GM18526 (cell line): ENCODE data around the gene CCDC188.

Source experiments
- POLR2A ChIP-seq: IDR thresholded peaks from 3 replicates; pipeline ENCODE4 v1.6.1; 2011; ENCODE audit not compliant: insufficient read length; ENCODE audit errors: extremely low read depth

The CCDC188 gene

DNA sequence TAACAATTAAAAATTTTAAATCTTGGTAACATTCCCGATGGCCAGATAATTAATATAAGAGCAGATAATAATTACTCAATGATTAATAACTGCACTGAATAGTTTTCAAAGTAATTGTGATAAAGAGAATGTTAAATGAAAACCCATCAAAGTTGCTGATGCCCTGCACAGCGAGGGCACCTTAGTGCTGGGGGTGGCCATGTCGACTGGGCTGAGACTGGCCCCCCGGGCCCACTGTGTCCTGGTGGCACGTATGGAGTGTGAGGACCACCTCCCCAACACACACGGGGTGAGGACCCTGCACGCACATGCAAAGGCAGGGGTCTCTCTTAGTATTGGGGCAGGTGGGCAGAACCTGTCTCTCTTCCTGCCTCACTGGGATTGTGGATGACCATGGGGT, 15.1 kb upstream of the CCDC188 start:
- TF ChIP-seq POLR2A = no peak

DNA sequence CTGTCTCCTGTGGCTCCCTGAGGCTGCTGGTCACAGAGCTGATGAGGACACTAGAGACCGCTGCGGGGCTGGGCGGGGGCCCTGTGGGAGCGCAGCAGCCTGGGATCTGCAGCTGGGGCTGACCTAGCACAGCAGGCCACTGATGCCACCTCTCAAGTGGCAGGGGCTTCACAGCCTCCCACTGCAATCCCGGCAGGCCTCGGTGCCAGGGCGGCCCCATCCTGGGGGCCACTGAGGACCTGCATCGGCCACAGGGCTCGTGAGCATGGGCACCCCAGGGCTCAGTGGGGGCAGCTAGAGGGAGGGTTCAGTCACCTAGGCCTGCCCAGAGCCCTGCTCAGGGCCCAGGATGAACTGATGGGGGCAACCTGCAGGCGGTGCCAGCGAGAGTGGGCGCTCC, 14.6 kb upstream of the CCDC188 start:
- TF ChIP-seq POLR2A = no peak

DNA sequence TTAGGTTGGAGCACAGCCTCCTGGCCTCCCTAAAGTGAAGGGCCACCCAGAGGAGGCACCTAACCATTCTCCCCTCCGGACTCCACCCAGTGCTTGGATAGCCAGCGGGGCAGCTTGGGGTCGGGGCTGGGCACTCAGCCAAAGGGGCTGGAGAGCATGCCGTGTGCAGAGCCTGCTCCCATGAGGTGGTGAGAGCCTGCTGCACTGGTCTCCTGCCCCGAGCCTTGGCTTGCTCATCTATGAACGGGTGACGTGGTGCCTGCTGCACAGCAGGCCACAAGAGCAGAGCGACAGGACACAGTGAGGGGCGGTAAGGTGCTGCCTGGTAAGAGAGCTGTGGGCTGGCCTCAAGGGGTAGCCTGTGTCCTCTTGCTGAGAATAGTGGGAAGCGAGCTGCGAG, 14.0 kb upstream of the CCDC188 start:
- TF ChIP-seq POLR2A = no peak

DNA sequence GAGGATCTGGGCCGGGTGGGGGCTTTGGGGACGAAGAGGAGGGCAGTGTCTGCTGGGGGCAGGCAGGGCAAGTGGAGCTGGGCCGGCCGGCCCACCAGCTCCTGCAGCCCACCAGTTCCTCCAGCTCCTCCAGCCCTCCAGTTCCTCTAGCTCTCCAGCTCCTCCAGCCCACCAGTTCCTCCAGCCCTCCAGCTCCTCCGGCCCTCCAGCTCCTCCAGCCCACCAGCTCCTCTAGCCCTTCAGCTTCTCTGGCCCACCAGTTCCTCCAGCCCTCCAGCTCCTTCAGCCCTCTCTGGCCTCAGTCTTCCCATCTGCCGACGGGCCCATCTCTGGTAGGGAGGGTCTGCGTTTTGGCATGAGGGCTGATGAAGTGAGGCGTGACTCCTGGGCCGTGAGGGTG, 9.2 kb upstream of the CCDC188 start:
- no peak for TF ChIP-seq POLR2A

DNA sequence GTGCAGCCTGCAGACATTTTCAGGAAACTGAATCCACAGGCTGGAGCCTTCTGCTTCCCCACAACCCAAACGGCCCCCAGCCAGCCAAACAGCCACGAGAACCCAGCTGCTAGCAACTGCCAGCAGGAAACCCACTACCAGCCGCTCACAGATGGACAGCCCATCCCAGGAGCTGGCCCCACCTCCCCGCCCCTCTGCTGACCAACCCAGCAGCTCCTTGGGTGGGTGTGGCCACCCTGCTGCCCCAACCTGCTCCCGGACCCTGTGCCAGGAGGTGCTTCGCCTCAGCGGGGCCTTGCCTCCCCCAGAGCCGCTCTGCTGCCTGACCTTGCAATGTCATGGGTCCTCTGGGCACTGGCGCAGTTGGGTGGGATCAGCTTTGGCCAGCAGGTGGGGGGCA, 8.2 kb upstream of the CCDC188 start:
- no peak for TF ChIP-seq POLR2A

DNA sequence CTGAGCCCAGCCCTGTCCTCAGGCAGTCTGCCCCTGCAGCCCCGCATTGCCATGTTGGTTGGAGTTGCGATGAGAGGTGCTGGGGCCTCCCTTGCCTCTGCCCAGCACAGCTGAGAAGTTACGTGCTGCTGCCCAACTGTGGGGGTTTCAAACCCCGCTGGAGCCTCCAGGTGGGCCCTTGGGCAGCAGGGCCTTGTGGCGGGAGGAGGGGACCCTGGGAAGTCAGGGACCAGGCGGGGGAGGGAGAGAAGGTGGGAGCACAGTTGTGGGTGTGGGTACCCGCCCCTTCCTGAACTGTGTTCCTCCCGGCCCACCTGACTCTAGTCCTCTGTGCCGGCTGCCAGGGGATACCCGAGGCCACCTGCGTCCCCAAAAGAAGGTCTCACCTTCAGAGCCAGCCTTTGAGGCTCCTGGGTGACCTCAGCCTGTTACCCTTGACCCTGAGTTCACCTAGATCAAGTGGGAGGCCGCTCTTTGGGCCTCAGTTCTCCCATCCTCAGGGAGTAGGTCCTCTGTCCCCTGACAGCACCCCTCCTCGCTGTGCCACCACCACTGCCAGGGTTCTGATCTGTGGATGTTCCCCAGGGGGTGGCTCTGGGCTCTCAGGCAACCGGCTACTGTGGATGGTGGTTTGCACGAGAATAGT, 7.7 kb upstream of the CCDC188 start:
- no peak for TF ChIP-seq POLR2A

DNA sequence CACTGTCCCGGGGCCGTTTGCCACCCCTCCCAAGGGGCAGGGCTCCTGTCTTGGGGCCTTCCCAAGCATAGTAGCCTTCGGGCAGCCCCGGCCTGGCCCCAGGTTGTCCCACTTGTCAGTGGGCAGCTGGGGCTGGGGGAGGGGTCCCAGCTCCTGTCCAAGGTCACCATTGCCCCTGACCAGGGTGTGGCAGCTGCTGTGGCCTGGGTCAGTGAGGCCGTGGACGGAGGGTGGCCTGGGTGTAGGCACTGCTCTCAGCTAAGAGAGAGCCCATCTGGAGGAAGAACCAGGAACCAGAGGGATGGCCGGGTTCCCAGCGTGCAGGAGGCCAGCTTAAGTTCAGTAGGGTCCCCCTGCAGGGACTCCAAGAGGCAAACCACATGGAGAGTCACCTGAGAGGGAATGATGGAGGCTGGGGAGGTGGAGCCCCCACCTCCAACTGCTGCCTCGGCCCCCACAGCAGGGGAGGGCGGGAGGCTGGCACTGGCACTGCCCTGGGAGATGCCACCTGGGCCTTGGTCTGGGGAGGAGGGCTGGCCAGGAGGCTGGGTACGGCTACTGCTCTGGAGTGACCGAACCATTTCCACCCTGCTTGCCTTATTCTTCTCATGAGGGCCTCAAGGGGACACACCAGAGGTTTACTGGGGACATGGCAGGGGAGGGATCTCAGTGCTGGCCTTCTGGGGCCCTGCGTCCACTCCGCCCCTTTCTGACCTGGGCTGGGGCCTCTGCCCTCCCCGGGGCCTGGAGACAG, 6.8 kb upstream of the CCDC188 start:
- TF ChIP-seq POLR2A = no peak

DNA sequence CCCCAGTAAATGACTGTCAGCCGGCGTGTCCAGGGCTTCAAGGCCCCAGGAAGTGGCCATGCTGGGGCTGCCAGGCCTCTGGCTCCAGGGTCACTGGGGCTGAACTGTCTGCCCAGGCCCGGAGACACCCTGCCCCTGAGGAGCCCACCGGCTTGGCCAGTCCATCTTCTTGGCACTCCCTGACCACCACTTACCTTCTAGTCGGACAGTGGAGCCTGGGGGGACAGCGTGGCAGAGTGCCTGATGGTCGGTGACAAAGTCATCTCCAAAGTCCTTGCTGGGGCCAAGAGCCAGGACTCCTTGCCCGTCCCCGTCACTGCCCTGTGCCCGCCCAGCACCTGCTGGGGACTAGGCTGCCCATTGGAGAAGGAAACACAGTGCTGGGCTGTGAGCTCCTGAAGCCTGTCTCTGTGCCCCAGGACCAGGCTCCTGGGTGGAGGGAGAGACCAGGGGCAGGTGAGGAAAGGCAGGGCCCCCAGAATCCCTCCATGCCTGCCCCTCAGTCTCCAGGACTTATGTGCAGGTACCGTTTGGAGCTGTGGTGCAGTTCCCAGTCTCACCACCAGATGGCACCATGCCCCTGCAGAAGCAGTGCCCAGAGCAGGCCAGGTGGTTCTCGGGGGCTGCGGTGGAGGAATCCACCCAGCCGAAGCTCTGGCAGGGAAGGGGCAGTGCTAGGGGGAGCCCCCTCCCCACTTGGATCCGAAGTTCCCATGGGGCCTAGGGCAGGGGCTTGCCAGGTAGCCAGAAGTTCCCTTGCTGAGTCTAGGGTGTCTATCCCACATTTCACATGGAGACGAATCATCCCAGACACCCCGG, 6.0 kb upstream of the CCDC188 start:
- TF ChIP-seq POLR2A = no peak

DNA sequence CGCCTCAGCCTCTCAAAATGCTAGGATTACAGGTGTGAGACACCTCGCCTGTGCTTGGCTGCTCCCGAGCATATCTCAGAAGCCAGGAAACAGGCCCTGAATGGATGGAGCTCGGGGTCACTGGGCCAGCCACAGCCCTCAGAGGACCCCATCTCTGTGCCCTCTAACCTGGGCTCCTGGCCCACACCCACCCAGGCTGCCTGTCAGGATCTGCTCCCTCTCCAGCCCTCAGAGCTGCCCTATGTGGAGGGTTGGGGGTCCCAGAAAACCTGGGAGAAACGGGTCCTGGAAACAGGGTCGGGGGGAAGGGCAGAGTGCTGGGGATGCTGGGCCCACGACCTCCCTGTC, 5.2 kb upstream of the CCDC188 start:
- TF ChIP-seq POLR2A = no peak

DNA sequence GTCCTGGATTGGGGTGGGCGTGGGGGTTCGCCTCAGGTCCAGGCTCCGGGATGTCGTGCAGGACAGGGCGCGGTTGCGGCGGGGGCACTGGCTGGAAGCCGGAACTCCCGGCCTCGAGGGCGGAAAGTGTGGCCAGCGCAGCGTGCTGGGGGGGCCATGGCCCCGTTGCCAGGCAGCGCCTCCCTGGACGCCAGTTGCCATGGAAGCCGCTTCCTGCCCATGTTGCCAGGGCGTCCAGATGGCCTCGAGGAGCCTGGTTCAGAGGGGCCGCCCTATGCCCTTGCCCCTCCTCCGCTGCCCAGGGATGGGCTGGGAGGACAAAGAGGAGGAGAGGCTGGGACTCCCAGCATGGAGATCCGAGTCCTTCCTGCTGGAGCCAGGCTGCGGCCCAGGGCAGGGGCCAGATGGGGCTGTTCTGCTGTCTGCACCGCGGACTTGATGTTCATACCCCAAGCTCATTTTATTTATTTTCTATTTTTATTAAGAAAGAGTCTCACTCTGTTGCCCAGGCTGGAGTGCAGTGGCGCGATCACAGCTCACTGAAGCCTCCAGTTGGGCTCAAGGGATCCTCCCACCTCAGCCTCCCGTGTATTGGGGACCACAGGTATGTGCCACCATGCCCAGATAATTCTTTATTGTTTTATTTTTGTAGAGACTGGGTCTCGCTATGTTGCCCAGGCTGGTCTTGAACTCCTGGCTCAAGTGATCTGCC, 4.6 kb upstream of the CCDC188 start:
- TF ChIP-seq POLR2A = no peak

DNA sequence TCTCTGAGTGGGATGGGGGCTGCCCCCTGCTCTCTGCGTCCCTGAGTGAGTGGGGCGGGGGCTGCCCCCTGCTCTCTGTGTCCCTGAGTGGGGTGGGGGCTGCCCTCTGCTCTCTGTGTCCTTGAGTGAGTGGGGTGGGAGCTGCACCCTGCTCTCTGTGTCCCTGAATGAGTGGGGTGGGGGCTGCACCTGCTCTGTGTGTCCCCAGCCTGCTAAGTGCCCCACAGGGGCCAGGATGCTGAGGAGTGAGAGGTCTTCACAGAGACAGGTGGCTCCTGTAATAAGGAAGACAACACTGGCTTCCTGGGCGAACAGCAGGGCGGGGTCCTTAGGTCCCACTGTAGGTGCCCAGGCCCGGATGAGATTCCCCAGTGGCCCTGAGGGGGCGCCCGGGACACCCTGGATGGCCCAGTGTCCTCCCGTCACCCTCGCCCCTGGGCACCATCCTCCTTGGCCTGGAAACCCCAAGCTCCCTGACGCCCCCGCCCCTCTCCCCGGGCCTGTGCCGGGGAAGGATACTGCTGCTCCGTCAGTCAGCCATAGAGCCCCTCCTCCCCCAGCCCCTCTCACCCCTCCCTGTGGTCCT, 3.8 kb upstream of the CCDC188 start:
- TF ChIP-seq POLR2A = no peak

DNA sequence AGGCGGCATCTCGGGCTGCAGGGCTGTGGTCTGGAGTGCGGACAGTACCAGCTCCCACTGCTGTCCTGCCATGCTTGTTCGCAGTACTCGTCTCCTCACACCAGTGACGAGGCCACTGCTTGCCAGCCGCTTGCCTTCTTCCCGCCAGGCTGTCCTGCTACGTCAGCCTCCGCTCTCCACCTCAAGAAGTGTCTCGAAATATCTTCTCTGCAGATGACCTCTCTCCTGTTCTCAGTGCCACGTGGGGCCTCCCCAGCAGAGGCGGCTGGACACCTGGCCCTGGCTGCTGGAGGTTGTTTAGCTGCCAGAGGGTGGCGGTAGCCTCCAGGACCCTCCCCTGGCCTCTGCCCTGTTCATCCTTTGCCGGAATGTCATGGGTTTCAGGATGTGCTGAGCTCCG, 3.1 kb upstream of the CCDC188 start:
- TF ChIP-seq POLR2A = no peak

DNA sequence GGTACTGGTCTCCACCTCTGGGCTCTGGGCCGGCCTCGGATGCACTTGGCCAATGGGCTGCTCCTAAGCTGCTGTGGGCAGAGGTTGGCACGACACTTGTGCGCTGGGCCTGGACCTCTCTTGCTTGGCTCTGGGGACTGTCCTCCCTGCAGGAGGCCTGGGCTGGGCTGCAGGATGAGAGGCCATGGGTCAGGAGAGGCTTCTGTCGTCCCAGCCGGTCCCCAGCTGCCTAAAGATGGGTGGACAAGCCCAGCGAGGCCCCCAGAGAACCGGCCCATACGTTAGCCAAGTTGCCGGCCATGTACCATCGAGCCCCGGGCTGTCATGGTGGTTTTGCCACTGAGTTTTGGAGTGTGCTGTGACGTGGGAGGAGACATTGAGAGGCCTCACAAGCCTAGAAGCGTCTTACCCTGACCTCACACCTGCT, 1.6 kb upstream of the CCDC188 start:
- TF ChIP-seq POLR2A = no peak

DNA sequence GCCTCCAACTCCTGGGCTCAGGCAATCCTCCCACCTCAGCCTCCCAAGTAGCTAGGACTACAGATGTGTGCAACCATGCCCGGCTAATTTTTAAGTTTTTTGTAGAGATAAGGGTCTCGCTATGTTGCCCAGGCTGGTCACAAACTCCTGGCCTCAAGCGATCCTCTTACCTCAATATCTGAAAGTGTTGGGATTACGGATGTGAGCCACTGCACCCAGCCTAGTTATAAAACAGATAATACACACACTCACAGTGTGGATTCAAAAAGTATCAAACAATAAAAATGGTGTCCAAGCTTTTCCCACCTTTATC, 377 bp upstream of the CCDC188 start:
- TF ChIP-seq POLR2A = no peak
